Esophagus (tissue), 2 donors: ENCODE measurements around the gene MPZ. TPM values are rescaled to one million over a fixed set of nuclear protein-coding genes. Genes with fewer than 3 reads are reported as not detected.

ENCODE experiments used
- H3K27ac ChIP-seq, 2 donors: one replicate each; pipeline ENCODE4 v1.5.1; 2013; ENCODE audit warnings: low read depth in 2 of 2, mild to moderate bottlenecking in 2 of 2, inconsistent platforms in 1 of 2, low read length in 1 of 2, moderate library complexity in 1 of 2
- H3K27me3 ChIP-seq, 2 donors: one replicate each; pipeline ENCODE4 v1.6.1; 2013; ENCODE audit warnings: low read length in 2 of 2, control low read depth in 1 of 2, mild to moderate bottlenecking in 1 of 2; ENCODE audit not compliant: insufficient read depth in 2 of 2, control insufficient read depth in 1 of 2
- H3K36me3 ChIP-seq, 2 donors: one replicate each; pipeline ENCODE4 v1.6.1; 2013; ENCODE audit warnings: low read length in 1 of 2; ENCODE audit not compliant: control insufficient read depth in 2 of 2, insufficient read depth in 2 of 2
- H3K4me1 ChIP-seq, 2 donors: one replicate each; pipeline ENCODE4 v1.6.1; 2013; ENCODE audit warnings: low read length in 1 of 2; ENCODE audit not compliant: control insufficient read depth in 2 of 2, insufficient read depth in 2 of 2
- H3K4me3 ChIP-seq, 2 donors: one replicate each; pipeline ENCODE4 v1.5.1; 2013; ENCODE audit warnings: low read length in 2 of 2, mild to moderate bottlenecking in 2 of 2, low read depth in 1 of 2, moderate library complexity in 1 of 2
- H3K9me3 ChIP-seq, 2 donors: one replicate each; pipeline ENCODE4 v1.6.1; 2013; ENCODE audit warnings: mild to moderate bottlenecking in 2 of 2, low read depth in 1 of 2, low read length in 1 of 2, moderate library complexity in 1 of 2; ENCODE audit not compliant: control insufficient read depth in 2 of 2, insufficient read depth in 1 of 2
- WGBS, 2 donors: extraction: QIAGEN DNeasy Blood & Tissue Kit; methylation state at CpG; one replicate each; pipeline ENCODE4 v1.1.7; 2013; 5-methylcytosine and 5-hydroxymethylcytosine counted together
- polyA plus RNA-seq, 2 donors: library from polyadenylated mRNA; stranded (reverse); fragments of 200-250 nt; gene quantifications; one replicate each; pipeline ENCODE4 v1.2.3, GENCODE V29; 2013
- donor health status: healthy with polysubstance abuse.
- donor health status: Bipolar disorder and iron deficiency.

Gene MPZ
- polyA plus RNA-seq, 2 donors, result 1.4 to 1.6 TPM

DNA sequence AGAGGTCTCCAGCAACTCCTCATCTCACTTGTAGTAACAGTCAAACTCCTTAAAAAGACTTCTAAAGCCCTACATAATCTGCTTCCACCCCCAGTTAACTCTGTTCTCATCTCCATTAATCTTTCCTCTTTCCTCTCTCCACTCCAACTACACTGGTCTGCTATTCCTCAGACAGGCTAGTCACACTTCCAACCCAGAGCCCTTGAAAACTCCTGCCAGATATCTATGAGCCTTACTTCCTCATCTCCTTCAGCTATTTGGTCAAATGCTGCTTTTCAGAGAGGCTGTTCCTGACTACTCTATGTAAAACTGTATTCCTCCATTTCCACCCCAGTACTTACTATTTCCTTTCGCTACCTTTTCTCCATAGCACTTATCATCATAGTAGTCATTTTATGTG, 26.8 kb downstream of the MPZ start:
- no peak overlapping the region for H3K4me3 ChIP-seq
- no peaks in the 10 kb centered on the region for H3K36me3 ChIP-seq
- H3K4me1 ChIP-seq, result no peaks in the 10 kb centered on the region
- no peaks in the 10 kb centered on the region for H3K9me3 ChIP-seq
- H3K27me3 ChIP-seq, result no peaks in the 10 kb centered on the region
- no peak overlapping the region for H3K27ac ChIP-seq
- 98 to 99% methylated on average over 1 of the region's 1 CpG for WGBS, 2 donors

- Histone ChIP-seq H3K36me3 (no peaks in the 10 kb centered on the region), H3K27me3 (no peaks in the 10 kb centered on the region), H3K9me3 (no peaks in the 10 kb centered on the region), H3K4me3 (no peak overlapping the region), H3K27ac (no peak overlapping the region), H3K4me1 (no peaks in the 10 kb centered on the region)
- 77 to 78% methylated on average over 3 of the region's 3 CpGs for WGBS, 2 donors
These were observed 34.9 kb downstream of the MPZ start for GRCh38 chr1:161274874-161275273.

DNA sequence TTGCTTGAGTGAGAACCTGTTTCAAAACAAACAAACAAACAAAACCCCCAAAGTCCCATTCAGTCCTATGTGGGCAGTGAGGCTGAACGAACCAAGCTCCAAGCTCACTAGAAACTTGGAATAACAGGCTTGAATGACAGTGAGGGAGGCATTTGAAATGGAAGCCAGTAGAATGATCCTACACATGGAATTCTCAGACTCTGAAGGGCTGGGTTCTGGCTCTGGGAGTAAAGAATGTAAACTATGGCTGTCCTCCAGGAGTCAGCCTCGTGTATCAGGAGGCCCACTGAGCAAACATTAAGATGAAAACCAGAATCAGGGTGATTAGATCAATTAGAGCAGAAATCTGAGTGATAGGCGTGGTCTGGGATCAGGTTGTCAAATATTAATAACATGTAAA, 36.4 kb downstream of the MPZ start:
- Histone ChIP-seq H3K9me3 (no peaks in the 10 kb centered on the region), H3K36me3 (no peaks in the 10 kb centered on the region), H3K27ac (no peak overlapping the region), H3K27me3 (no peaks in the 10 kb centered on the region), H3K4me1 (no peaks in the 10 kb centered on the region), H3K4me3 (no peak overlapping the region)
- WGBS, 2 donors, result 45 to 52% methylated on average over 3 of the region's 3 CpGs

GRCh38 chr1:161267321-161267720, 42.4 kb downstream of the MPZ start:
- H3K36me3 ChIP-seq, result no peaks in the 10 kb centered on the region

GRCh38 chr1:161266836-161267235, 42.9 kb downstream of the MPZ start:
- Histone ChIP-seq H3K9me3 (no peaks in the 10 kb centered on the region), H3K4me3 (no peak overlapping the region), H3K4me1 (no peaks in the 10 kb centered on the region), H3K27me3 (no peaks in the 10 kb centered on the region), H3K36me3 (no peaks in the 10 kb centered on the region), H3K27ac (no peak overlapping the region)
- 61 to 74% methylated on average over 2 of the region's 2 CpGs for WGBS, 2 donors

More at GRCh38 chr1:161267321-161267720, 42.4 kb downstream of the MPZ start:
- Histone ChIP-seq H3K27ac (no peak overlapping the region), H3K4me1 (no peaks in the 10 kb centered on the region), H3K27me3 (no peaks in the 10 kb centered on the region), H3K9me3 (no peaks in the 10 kb centered on the region), H3K4me3 (no peak overlapping the region)
- WGBS, 2 donors, result 72 to 80% methylated on average over 3 of the region's 3 CpGs

DNA sequence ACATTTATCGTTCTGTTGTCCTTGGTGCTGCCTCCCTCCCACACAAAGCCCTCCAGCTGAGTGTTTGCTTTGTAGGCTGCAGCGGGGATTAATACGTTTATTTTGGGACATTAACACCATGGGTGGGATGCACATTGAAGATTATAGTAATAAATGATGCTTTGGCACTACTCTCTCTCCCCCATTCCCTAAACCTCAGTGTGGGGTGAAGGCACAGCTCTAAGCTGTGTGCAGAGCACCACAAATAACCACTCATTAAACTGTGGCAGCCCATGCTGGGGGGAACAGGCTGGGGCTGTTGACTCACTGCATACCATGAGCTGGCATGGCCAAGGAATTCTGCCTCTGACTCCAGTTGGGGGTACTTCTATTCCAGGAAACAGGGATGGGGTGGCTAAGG, 43.6 kb downstream of the MPZ start:
- H3K4me3 ChIP-seq, result no peak overlapping the region
- no peaks in the 10 kb centered on the region for H3K9me3 ChIP-seq
- WGBS, 2 donors, result 40 to 45% methylated on average over 3 of the region's 3 CpGs
- peaks cover 0 to 5% of the 10 kb centered on the region in 2 donors for H3K4me1 ChIP-seq
- H3K27me3 ChIP-seq, result no peaks in the 10 kb centered on the region
- no peaks in the 10 kb centered on the region for H3K36me3 ChIP-seq
- no peak overlapping the region for H3K27ac ChIP-seq

DNA sequence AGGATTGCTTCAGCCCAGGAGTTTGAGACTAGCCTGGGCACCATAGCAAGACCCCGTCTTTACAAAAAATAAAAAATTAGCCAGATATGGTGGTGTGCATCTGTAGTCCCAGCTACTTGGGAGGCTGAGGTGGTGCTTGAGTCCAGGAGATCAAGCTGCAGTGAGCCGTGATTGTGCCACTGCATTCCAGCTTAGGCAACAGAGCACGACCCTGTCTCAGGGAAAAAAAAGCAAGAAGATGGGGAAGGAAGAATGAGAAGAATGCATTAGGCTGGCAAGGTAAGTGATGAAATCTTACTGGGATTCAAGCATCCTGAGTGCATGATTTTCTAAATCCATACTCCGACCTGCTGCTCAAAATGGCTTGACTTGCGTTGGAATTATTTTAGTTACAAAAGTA, 44.5 kb downstream of the MPZ start:
- Histone ChIP-seq H3K27me3 (no peaks in the 10 kb centered on the region), H3K27ac (no peak overlapping the region), H3K4me3 (no peak overlapping the region), H3K36me3 (no peaks in the 10 kb centered on the region), H3K4me1 (peaks cover 2 to 6% of the 10 kb centered on the region in 2 donors), H3K9me3 (no peaks in the 10 kb centered on the region)
- 82 to 85% methylated on average over 5 of the region's 5 CpGs for WGBS, 2 donors

- WGBS, 2 donors, result 49 to 59% methylated on average over 12 of the region's 12 CpGs
- H3K4me3 ChIP-seq, result no peak overlapping the region
These were observed 48.2 kb downstream of the MPZ start for GRCh38 chr1:161261261-161262235.

DNA sequence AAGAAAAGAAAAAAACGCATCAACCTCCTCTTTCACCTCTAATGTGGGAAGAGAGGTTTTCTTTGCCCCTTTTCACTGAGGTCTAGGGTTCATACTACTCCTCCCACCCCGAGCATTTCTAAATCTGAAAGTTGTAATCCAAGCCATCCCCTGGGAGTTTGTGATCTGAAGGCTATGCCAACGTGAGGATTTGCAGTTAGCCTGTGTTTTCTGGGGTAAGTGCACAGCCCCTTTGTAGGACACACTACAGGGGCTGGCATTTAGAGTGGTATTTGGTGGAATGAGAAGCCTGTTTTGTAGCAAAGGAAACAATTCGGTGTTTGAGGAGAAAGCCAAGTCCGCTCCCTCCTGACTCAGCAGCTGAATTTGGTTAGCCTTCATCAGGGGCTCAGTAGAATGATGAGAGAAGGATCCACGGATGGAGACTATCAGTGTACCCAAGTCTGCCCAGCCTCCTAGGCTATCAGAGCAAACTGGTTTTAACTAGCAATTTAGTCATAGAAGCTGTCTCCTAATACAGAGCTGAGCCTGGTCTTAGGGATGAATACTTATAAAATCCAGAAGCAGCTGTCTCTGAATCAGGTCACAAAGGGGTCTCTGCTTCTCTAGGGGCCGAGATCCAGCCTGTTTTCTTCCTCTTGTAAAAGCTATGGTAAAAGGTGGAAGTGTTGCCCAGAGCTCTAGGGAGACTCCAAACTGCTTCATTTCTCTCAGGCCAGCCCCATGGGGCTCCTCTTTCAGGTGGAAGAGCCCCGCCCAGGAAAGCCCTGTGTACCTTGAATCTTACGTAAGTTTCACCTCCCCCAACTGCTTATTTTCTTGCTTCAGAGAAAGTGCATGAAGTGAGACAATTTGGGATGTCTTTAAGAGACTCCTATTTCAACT, 49.1 kb downstream of the MPZ start:
- no peaks in the 10 kb centered on the region for H3K27me3 ChIP-seq
- WGBS, 2 donors, result 32% methylated on average over 9 of the region's 9 CpGs
- H3K4me3 ChIP-seq, result no peak overlapping the region
- peaks cover 8 to 9% of the 10 kb centered on the region in 2 donors for H3K4me1 ChIP-seq
- H3K9me3 ChIP-seq, result peaks cover 0 to 9% of the 10 kb centered on the region in 2 donors
- no peaks in the 10 kb centered on the region for H3K36me3 ChIP-seq
- peak overlapping the region; percentile 5 to 62 for H3K27ac ChIP-seq

More at GRCh38 chr1:161261261-161262235, 48.2 kb downstream of the MPZ start:
- Histone ChIP-seq H3K4me1 (peaks cover 8 to 9% of the 10 kb centered on the region in 2 donors), H3K9me3 (peaks cover 0 to 9% of the 10 kb centered on the region in 2 donors), H3K36me3 (no peaks in the 10 kb centered on the region), H3K27ac (peak overlapping the region; percentile 5 to 62), H3K27me3 (no peaks in the 10 kb centered on the region)
